Fibroblast of lung (primary cell): Measurements from ENCODE around the gene PAX3.
A peak's percentile ranks its signal among the peaks of the same experiment; 100 is the strongest.

Experiments used
- EZH2 ChIP-seq: IDR thresholded peaks from 2 replicates; pipeline ENCODE4 v1.5.1; 2012; ENCODE audit warnings: low read length, control low read depth, mild to moderate bottlenecking; ENCODE audit errors: missing control alignments
- TF ChIP-seq, protein P1 (sequence below), 2 donors: IDR thresholded peaks in 1 of 2; conservative IDR thresholded peaks in 1 of 2; 1 replicate in 1 of 2; 2 replicates in 1 of 2; pipeline ENCODE4 v1.5.1; 2011 to 2012; ENCODE audit warnings: low read length in 2 of 2, control low read depth in 1 of 2, inconsistent platforms in 1 of 2, low read depth in 1 of 2, mild to moderate bottlenecking in 1 of 2

- TF ChIP-seq, protein P1, sequence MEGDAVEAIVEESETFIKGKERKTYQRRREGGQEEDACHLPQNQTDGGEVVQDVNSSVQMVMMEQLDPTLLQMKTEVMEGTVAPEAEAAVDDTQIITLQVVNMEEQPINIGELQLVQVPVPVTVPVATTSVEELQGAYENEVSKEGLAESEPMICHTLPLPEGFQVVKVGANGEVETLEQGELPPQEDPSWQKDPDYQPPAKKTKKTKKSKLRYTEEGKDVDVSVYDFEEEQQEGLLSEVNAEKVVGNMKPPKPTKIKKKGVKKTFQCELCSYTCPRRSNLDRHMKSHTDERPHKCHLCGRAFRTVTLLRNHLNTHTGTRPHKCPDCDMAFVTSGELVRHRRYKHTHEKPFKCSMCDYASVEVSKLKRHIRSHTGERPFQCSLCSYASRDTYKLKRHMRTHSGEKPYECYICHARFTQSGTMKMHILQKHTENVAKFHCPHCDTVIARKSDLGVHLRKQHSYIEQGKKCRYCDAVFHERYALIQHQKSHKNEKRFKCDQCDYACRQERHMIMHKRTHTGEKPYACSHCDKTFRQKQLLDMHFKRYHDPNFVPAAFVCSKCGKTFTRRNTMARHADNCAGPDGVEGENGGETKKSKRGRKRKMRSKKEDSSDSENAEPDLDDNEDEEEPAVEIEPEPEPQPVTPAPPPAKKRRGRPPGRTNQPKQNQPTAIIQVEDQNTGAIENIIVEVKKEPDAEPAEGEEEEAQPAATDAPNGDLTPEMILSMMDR (conservative IDR thresholded peaks at IDR 0.05 in 1 of 2, IDR thresholded peaks at IDR 0.05 in 1 of 2; ENCODE audit: low read depth in 1 of 2, low read length in 2 of 2): no peak
- TF ChIP-seq EZH2: peak; percentile 77
These were observed 3.6 kb upstream of the PAX3 start for GRCh38 chr2:222302178-222303018.
